HCT116 (cell line): ENCODE data around the gene DIO1. TPM values are rescaled to one million over a fixed set of nuclear protein-coding genes. Genes with fewer than 3 reads are reported as not detected.
"Not testable (repeated sequence)": the region's sequence is repeated elsewhere in the genome, so short reads cannot be mapped to it uniquely, and the experiment has no call there.

Source experiments
- ATAC-seq: fragments of 200-7000 bp; cut with Tn5 transposase; 2 replicates; pipeline ENCODE4 v1.9.1; 2020; ENCODE audit warnings: mild to moderate bottlenecking, moderate library complexity
- BruUV-seq: library from RNA; stranded (reverse); fragments of 400-500 nt; replicated peaks from 2 replicates; lab custom pipeline; 2021; lab: Mats Ljungman, UMichigan
- CTCF ChIA-PET: fragments of 300-600 bp; sonication (Branson Sonifier 250); formaldehyde crosslinking; loops from one replicate; lab custom pipeline; 2021; ENCODE audit warnings: antibody characterized with exemption; lab: Charles Lee
- POLR2A ChIA-PET: fragments of 300-600, 350-600 bp; sonication (Branson Sonifier 250); formaldehyde crosslinking; loops from one replicate; lab custom pipeline; 2021; ENCODE audit warnings: antibody characterized with exemption; lab: Charles Lee
- RAD21 ChIA-PET, 2 experiments: fragments of 300-600 bp; sonication (Branson Sonifier 250); formaldehyde crosslinking; loops; one replicate each; lab custom pipeline; 2023; ENCODE audit warnings: low total read pairs in 2 of 2; ENCODE audit not compliant: uncharacterized antibody in 2 of 2, unreplicated experiment in 2 of 2, low non-redundant PET in 1 of 2; lab: Charles Lee
- DNase-seq: peaks from one replicate; pipeline ENCODE4 v3.0.0-alpha.2; 2010; ENCODE audit warnings: low read depth, low spot score
- H2AFZ ChIP-seq: fragments of 200-600 bp; shearing (Covaris generic), sonication (generic); 2 replicates; pipeline ENCODE4 v1.6.1; 2017; ENCODE audit warnings: low read depth, mixed run types, mixed read lengths, antibody characterized with exemption, low read length; ENCODE audit not compliant: poor library complexity, severe bottlenecking
- H3K27ac ChIP-seq: 2 replicates; pipeline ENCODE4 v1.5.1; 2012; ENCODE audit warnings: low read depth, low read length
- H3K27me3 ChIP-seq: fragments of 200-600 bp; sonication (generic); 2 replicates; pipeline ENCODE4 v1.6.1; 2016; ENCODE audit warnings: mixed run types, low read length, mixed read lengths; ENCODE audit not compliant: insufficient read depth
- H3K36me3 ChIP-seq, 2 experiments: fragments of 200-500 bp in 1 of 2; fragments of 200-600 bp in 1 of 2; sonication (Bioruptor generic) in 1 of 2; sonication (generic) in 1 of 2; 2 replicates each; pipeline versions ENCODE4 v1.5.1 to v1.6.1; 2014 to 2016; ENCODE audit warnings: low read length in 2 of 2, inconsistent platforms in 1 of 2, mixed read lengths in 1 of 2, mixed run types in 1 of 2; ENCODE audit not compliant: insufficient read depth in 2 of 2, control insufficient read depth in 1 of 2
- H3K4me1 ChIP-seq, 2 experiments: fragments of 200-600 bp in 1 of 2; sonication (generic) in 1 of 2; 2 replicates each; pipeline versions ENCODE4 v1.5.1 to v1.6.1; 2012 to 2017; ENCODE audit warnings: low read length in 2 of 2, inconsistent platforms in 1 of 2, mild to moderate bottlenecking in 1 of 2, mixed read lengths in 1 of 2, mixed run types in 1 of 2, moderate library complexity in 1 of 2; ENCODE audit not compliant: insufficient read depth in 2 of 2, control insufficient read depth in 1 of 2
- H3K4me2 ChIP-seq: fragments of 200-600 bp; sonication (generic); 2 replicates; pipeline ENCODE4 v1.6.1; 2017; ENCODE audit warnings: mixed run types, low read length, mixed read lengths
- H3K4me3 ChIP-seq, 2 experiments: fragments of 200-600 bp in 1 of 2; sonication (generic) in 1 of 2; replicated peaks in 1 of 2; 2 replicates each; pipeline ENCODE4 v1.5.1; 2011 to 2016; ENCODE audit warnings: low read length in 2 of 2, control low read depth in 1 of 2, low read depth in 1 of 2, mild to moderate bottlenecking in 1 of 2, mixed read lengths in 1 of 2, mixed run types in 1 of 2
- H3K79me2 ChIP-seq: fragments of 200-600 bp; sonication (generic); 2 replicates; pipeline ENCODE4 v1.6.1; 2017; ENCODE audit warnings: mild to moderate bottlenecking, mixed run types, low read length, moderate library complexity, mixed read lengths; ENCODE audit not compliant: insufficient read depth
- H3K9ac ChIP-seq: fragments of 200-600 bp; sonication (generic); 2 replicates; pipeline ENCODE4 v1.6.1; 2016; ENCODE audit warnings: low read length, mixed read lengths
- H3K9me2 ChIP-seq: fragments of 200-600 bp; sonication (generic), shearing (Covaris generic); 2 replicates; pipeline ENCODE4 v1.6.1; 2017; ENCODE audit warnings: mixed run types, mild to moderate bottlenecking, moderate library complexity; ENCODE audit not compliant: insufficient read depth
- H3K9me3 ChIP-seq, 2 experiments: fragments of 200-500 bp in 1 of 2; fragments of 200-600 bp in 1 of 2; sonication (Bioruptor generic) in 1 of 2; sonication (generic) in 1 of 2; 2 replicates each; pipeline ENCODE4 v1.6.1; 2014 to 2017; ENCODE audit warnings: low read length in 2 of 2, mixed read lengths in 2 of 2, inconsistent platforms in 1 of 2, low read depth in 1 of 2, mild to moderate bottlenecking in 1 of 2, mixed run types in 1 of 2, moderate library complexity in 1 of 2; ENCODE audit not compliant: control insufficient read depth in 1 of 2, insufficient read depth in 1 of 2
- H4K20me1 ChIP-seq: fragments of 200-600 bp; sonication (generic), shearing (Covaris generic); 2 replicates; pipeline ENCODE4 v1.6.1; 2017; ENCODE audit warnings: mixed run types, mild to moderate bottlenecking, moderate library complexity; ENCODE audit not compliant: insufficient read depth
- CBX3 ChIP-seq: IDR thresholded peaks from 2 replicates; pipeline ENCODE4 v1.6.1; 2012; ENCODE audit warnings: low read depth
- CEBPB ChIP-seq: IDR thresholded peaks from 2 replicates; pipeline ENCODE4 v1.6.1; 2012; ENCODE audit warnings: low read depth
- EGR1 ChIP-seq: IDR thresholded peaks from 2 replicates; pipeline ENCODE4 v1.6.1; 2012; ENCODE audit warnings: low read depth
- ELF1 ChIP-seq: IDR thresholded peaks from 2 replicates; pipeline ENCODE4 v1.6.1; 2012; ENCODE audit warnings: low read depth, borderline replicate concordance
- EZH2phosphoT487 ChIP-seq: fragments of 200-600 bp; IDR thresholded peaks from 2 replicates; pipeline ENCODE4 v1.6.1; 2018; ENCODE audit warnings: antibody characterized with exemption, borderline replicate concordance
- JUND ChIP-seq: IDR thresholded peaks from 2 replicates; pipeline ENCODE4 v1.6.1; 2012
- MAX ChIP-seq: IDR thresholded peaks from 2 replicates; pipeline ENCODE4 v1.6.1; 2012
- POLR2AphosphoS5 ChIP-seq: IDR thresholded peaks from 2 replicates; pipeline ENCODE4 v1.6.1; 2011; ENCODE audit warnings: mild to moderate bottlenecking, low read depth, low read length, moderate library complexity
- RAD21 ChIP-seq: IDR thresholded peaks from 2 replicates; pipeline ENCODE4 v1.6.1; 2012; ENCODE audit warnings: low read depth, mild to moderate bottlenecking
- SIN3A ChIP-seq: IDR thresholded peaks from 2 replicates; pipeline ENCODE4 v1.6.1; 2012; ENCODE audit warnings: low read depth
- SP1 ChIP-seq: IDR thresholded peaks from 2 replicates; pipeline ENCODE4 v1.6.1; 2012; ENCODE audit warnings: low read depth
- YY1 ChIP-seq: IDR thresholded peaks from 2 replicates; pipeline ENCODE4 v1.6.1; 2011; ENCODE audit warnings: low read length, low read depth, moderate library complexity, mild to moderate bottlenecking; ENCODE audit not compliant: insufficient replicate concordance; ENCODE audit errors: extremely low read depth
- ZFX ChIP-seq: fragments of 450-650 bp; IDR thresholded peaks from 2 replicates; pipeline ENCODE4 v1.6.1; 2017
- ZNF274 ChIP-seq: fragments of 200-500 bp; sonication (Bioruptor generic); IDR thresholded peaks from 2 replicates; pipeline ENCODE4 v1.6.1; 2014; ENCODE audit warnings: mild to moderate bottlenecking, low read depth, low read length, inconsistent platforms
- intact Hi-C: fragments of 100-400 bp; cut with micrococcal nuclease; formaldehyde crosslinking; loops from 2 replicates; pipeline ENCODE4 v1.10.0; 2022
- total RNA-seq: library from RNA; stranded (reverse); gene quantifications from one replicate; pipeline ENCODE4 v1.2.1, GENCODE V29; 2021; ENCODE audit not compliant: unreplicated experiment
- TF ChIP-seq, protein P1 (sequence below): IDR thresholded peaks from 2 replicates; pipeline ENCODE4 v1.6.1; 2012

DIO1 gene
- total RNA-seq, 1 experiment from 2014 or later = not detected

DNA sequence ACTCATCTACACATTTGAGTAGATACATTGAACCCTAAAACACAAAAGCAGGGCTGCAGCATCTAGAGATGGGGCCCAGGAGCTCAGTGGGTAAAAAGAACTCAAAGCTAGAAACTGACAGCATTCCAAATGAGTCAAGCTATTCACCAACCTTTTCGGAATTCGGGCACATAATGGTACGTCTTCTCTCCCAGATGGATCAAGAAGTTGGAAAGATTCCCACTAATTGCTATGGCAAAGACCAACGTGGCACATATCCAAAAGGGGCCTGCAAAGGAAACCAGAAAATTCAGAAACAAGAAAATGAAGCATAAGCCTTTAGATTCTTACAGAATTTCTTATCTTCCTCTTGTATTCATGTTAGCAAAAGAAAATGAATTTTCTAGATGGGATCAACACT is 22.8 kb upstream of the DIO1 start (continued):
- TF ChIP-seq JUND = no peak
- TF ChIP-seq ZNF274 = no peak
- TF ChIP-seq ELF1 = no peak

GRCh38 chr1:53871773-53872484 is 22.1 kb upstream of the DIO1 start:
- no TSS peak for BruUV-seq
- no peak overlapping the region for H2AFZ ChIP-seq

DNA sequence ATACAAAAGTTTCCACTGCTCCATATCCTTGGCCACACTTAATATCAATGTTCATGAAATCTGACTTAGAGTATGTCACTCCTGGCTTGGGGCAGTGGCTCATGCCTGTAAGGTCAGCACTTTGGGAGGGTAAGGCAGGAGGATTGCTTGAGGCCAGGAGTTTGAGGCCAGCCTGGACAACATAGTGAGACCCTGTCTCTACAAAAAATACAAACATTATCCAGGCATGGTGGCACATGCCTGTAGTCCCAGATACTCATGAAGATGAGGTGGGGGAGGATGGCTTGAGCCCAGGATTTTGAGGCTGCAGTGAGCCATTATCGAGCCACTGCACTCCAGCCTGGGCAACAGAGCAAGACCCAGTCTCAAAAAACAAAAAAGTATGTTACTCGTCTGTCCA is 18.8 kb upstream of the DIO1 start:
- intact Hi-C loops, RAD21 ChIA-PET, H3K4me2 ChIP-seq, H3K4me3 ChIP-seq, H3K79me2 ChIP-seq, H3K9ac ChIP-seq, DNase-seq, H3K27ac ChIP-seq, H3K9me2 ChIP-seq, ATAC-seq, BruUV-seq, POLR2A ChIA-PET, H3K9me3 ChIP-seq, H4K20me1 ChIP-seq, H3K27me3 ChIP-seq, H2AFZ ChIP-seq, H3K4me1 ChIP-seq: not testable (repeated sequence)
- peaks cover 5 to 11% of the 10 kb centered on the region in 2 experiments; a peak in 2 of 4 replicates for H3K36me3 ChIP-seq
- CTCF ChIA-PET = interaction anchor here (1.0 to 1.2 kb wide), 2 partner anchors 14 to 84 kb away, joined by 3 to 4 read pairs; no protein-coding TSS in a partner anchor

More at GRCh38 chr1:53871773-53872484, 22.1 kb upstream of the DIO1 start:
- no peaks in the 10 kb centered on the region for H4K20me1 ChIP-seq
- ChIA-PET CTCF (interaction anchor here (2.1 to 2.3 kb wide), 2 partner anchors 11 to 87 kb away, joined by 7 to 12 read pairs; no protein-coding TSS in a partner anchor), POLR2A (interaction anchor here (1.3 kb wide), 1 partner anchor 11 kb away, joined by 3 read pairs; no protein-coding TSS in a partner anchor), RAD21 (no interaction called here)
- no peaks in the 10 kb centered on the region for H3K27me3 ChIP-seq
- intact Hi-C loops = no loop called here
- no peak for ATAC-seq
- peaks cover 4 to 5% of the 10 kb centered on the region in 2 experiments; a peak in 2 of 4 replicates for H3K36me3 ChIP-seq
- H3K4me3 ChIP-seq = no peak overlapping the region
- H3K9me2 ChIP-seq = no peaks in the 10 kb centered on the region
- TF ChIP-seq EGR1 = no peak
- no peak for TF ChIP-seq ZFX
- no peak for TF ChIP-seq EZH2phosphoT487
- no peak for TF ChIP-seq CBX3
- TF ChIP-seq MAX = no peak
- no peak for TF ChIP-seq RAD21
- TF ChIP-seq SP1 = no peak
- TF ChIP-seq ELF1 = no peak
- TF ChIP-seq, protein P1, sequence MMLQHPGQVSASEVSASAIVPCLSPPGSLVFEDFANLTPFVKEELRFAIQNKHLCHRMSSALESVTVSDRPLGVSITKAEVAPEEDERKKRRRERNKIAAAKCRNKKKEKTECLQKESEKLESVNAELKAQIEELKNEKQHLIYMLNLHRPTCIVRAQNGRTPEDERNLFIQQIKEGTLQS = no peak
- no peak for TF ChIP-seq POLR2AphosphoS5
- no peak for TF ChIP-seq YY1
- no peak for TF ChIP-seq CEBPB
- TF ChIP-seq SIN3A = no peak
- no peak for TF ChIP-seq JUND
- no peak for TF ChIP-seq ZNF274
- H3K9ac ChIP-seq = no peak overlapping the region
- H3K9me3 ChIP-seq = no peaks in the 10 kb centered on the region
- H3K4me2 ChIP-seq = no peak overlapping the region
- DNase-seq = no peak
- H3K79me2 ChIP-seq = no peaks in the 10 kb centered on the region
- no peaks in the 10 kb centered on the region for H3K4me1 ChIP-seq
- no peak overlapping the region for H3K27ac ChIP-seq
